Retina (tissue), 1 donor: ENCODE results near the gene LZTS3.
A peak's percentile ranks its signal among the peaks of the same experiment; 100 is the strongest.
"Not testable (repeated sequence)": the region's sequence is repeated elsewhere in the genome, so short reads cannot be mapped to it uniquely, and the experiment has no call there.

Experiments
- DNase-seq: peaks from one replicate; pipeline ENCODE4 v3.0.0-alpha.2; 2016

Gene LZTS3

DNA sequence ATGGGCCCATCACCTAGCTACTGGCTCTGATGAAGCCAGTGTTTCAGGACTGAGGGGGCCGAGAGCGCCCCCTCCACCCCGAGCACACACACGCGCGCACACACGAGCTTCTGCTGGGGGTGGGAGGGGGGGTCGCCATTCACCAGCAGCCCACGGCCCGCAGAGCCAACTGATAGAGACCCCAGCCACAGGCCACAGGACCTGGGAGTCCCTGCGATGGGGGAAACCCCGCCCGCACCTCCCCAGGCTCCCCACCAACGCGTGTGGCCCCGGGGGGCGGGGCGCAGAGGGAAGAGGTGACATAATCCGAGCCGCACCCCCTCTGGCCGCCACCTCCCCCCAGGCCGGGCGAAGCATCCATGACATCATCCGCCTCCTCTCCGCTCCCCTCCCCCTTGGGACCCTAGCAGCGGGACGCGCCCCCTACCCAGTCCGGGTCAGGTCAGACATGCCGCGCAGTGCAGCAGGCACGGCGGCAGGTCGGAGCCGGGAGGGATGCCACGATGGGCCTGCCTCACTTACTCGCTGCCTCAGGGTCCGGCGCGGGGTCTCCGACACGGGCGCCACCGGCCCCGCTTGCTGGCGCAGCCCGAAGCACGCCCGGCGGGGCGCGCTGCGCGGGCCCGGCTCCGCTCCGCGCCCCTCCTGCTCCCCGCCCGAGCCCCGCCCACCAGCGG is at the start of gene LZTS3:
Gene LZTS3 (minus strand): TSS at position 617 of the 677 bp plus-strand sequence. CDS start 6,386 bp downstream, outside the sequence.
- DNase-seq, result peak; percentile 92

- DNase-seq, result no peak
Measured at GRCh38 chr20:3221398-3222226, 48.3 kb upstream of the LZTS3 start.

- peak; percentile 73 for DNase-seq
Measured at GRCh38 chr20:3218307-3218988, 45.1 kb upstream of the LZTS3 start.

DNA sequence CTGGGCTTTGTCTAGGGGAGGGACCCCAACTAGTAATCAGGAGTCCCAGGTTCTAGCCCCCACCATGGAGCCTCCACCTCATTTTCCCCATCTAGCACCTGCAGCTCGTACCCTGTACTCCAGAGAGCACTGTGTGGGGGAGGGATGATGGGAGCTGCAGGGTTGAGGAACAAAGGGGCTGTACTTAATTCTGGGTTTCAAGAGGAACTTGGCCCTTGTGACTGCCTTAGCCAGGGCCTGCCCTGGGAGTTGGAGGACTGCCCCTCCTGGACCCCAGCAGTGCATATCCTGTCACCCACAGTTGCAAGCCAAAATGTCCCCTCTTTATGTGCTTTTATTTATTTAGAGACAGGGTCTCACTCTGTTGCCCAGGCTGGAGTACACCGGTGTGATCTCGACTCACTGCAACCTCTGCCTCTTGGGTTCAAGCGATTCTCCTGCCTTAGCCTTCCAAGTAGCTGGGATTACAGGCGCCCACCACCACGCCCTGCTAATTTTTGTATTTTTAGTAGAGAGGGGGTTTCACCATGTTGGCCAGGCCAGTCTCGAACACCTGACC is 42.1 kb upstream of the LZTS3 start:
- DNase-seq, result not testable (repeated sequence)

GRCh38 chr20:3213226-3213625 is 39.9 kb upstream of the LZTS3 start:
- DNase-seq, result no peak

DNA sequence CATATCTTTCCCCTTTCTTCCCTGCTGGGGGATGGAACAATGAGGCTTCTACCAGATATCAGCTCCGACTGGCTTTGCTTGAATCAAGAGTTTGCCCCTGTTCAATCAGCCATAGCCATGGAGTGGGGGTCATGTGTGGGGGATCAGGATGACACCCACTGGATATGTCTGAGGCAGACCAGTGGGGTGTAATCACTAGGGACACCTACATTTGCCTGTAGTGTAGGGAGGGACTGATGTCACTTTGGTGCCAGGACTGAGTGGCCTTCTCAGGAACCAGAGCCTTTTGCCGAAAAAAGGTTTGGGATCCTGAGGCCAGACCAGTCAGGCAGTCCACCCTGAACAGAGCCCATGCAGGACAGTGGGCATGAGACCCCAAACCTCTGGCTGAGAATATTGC is 37.0 kb upstream of the LZTS3 start:
- no peak for DNase-seq

- DNase-seq, result no peak
Measured at GRCh38 chr20:3209946-3210317, 36.6 kb upstream of the LZTS3 start.

GRCh38 chr20:3209257-3209945 is 36.1 kb upstream of the LZTS3 start, which contains the start of gene ITPA:
ITPA (plus strand) TSS chr20:3209498; CDS start chr20:3209552, 54 bp downstream.
- DNase-seq, result peak; percentile 88

GRCh38 chr20:3208786-3209256 is 35.5 kb upstream of the LZTS3 start:
- DNase-seq, result no peak

DNA sequence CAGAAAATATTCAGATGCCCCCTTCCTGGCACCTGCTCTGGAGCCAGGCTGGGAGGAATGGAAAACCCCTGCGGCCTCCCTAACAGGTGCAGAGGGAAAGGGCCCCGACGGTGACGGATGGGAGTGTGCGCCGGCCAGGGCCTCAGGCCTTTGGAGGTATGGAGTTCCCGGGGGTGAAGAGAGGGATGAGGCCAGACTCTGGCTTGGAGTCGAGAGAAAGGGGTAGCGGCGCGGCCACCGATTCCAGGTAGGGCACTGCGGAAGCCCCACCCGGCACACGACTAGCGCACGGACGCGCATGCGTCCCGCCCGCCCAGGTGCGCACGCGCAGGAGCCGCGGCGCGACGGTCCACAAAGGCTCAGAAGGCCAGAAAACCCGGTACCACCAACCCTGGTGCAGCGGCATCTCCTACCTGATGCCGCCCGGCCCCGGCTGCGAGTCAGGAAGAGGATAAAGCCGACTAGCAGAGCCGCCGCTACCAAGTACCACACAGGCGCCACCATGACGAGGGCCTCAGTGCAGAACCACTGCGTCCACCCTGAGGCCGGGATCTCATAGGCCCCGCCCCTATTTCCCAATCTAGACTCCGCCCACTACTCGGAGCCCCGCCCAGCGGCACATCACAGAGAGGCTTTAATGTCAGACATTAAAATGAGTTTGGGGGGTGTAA is 30.9 kb upstream of the LZTS3 start, which contains the start of gene DDRGK1:
Gene DDRGK1 (minus strand): TSS at position 559 of the 671 bp plus-strand sequence. CDS start 55 bp downstream, at position 504.
- DNase-seq, result peak; percentile 97

DNA sequence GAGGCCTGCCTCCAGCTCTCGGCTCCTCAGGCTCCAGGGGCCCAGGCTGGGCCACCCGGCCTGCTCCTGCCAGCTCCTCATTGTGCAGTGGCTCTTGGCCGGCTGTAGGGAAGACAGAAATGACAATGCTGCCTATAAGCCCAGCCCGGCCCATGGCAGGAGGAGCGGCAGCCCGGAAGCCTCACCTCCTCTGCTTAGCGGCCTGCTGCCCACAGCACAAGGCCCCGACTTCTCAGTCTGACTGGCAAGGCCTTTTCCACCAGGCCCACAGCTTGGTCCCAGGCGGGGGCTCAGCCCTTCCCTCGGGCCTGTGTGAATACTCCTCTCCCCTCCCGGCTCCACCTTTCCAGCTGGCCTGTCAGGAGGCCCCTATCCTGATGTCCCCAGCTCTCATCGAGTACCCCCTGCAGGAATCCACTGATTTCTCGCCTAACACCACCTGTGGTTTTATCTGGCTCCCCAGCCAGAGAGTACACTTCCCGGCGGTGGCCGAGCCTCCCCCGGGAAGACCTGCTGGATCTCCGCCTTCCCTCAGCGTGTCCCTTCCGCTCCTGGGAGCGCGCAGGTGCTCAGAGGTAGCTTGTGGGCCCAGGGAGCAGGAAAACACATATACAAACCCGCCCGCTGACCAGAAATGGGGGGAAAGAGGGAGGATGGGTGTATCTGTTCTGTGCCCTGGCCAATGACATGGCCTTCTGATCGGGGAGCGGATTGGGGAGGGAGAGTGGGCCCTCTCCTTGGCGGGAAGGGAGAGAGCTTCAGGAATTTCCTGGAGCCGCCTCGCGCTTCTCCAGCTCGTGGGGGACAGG is 30.2 kb upstream of the LZTS3 start:
- DNase-seq, result peak; percentile 39

GRCh38 chr20:3202965-3203314 is 29.6 kb upstream of the LZTS3 start:
- no peak for DNase-seq

GRCh38 chr20:3199976-3200755 is 26.8 kb upstream of the LZTS3 start:
- DNase-seq, result no peak

GRCh38 chr20:3199206-3199605 is 25.9 kb upstream of the LZTS3 start:
- DNase-seq, result no peak

DNA sequence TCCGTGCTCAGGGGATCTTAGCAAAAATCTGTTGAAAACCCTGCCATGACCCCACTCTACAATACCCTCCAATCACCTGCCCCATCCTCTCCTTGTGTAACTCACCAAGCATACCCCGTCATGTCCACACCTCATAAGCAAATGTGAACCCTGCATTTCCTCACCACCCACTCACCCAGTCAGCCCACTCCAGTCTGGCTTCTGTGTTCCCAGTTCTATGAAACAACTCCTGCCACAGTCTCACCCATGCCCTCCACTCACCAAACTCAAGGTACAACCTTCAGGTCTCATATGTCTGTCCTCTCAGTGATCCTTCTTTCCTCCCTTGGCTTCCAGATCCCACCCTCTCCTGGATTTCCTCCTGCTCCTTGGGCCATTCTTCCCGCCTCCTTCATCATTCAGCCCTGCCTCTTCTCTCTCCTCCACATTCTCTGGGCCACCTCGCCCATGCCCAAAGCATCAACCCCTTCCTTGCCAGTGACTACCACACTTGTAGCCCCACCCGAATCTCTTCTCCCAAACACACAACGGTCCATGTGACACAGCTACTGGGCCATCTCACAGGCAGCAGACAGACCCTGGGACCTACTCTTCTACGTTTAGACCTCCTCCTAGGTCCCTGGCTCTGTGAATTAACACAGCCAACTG is 22.4 kb upstream of the LZTS3 start:
- no peak for DNase-seq

GRCh38 chr20:3194617-3195280 is 21.4 kb upstream of the LZTS3 start:
- DNase-seq, result no peak

GRCh38 chr20:3193806-3194616 is 20.7 kb upstream of the LZTS3 start:
- DNase-seq, result no peak
